Glomerular visceral epithelial cell (primary cell): ENCODE results near the gene ZNF714.
"Not testable (repeated sequence)": the region's sequence is repeated elsewhere in the genome, so short reads cannot be mapped to it uniquely, and the experiment has no call there.

Experiments
- DNase-seq: peaks from one replicate; pipeline ENCODE4 v3.0.0-alpha.2; 2016; ENCODE audit errors: extremely low spot score

The ZNF714 gene

GRCh38 chr19:21130097-21130775 is 48.2 kb downstream of the ZNF714 start:
- no peak for DNase-seq

- no peak for DNase-seq
These were observed 51.6 kb downstream of the ZNF714 start for GRCh38 chr19:21133633-21134032.

- no peak for DNase-seq
These were observed 52.9 kb downstream of the ZNF714 start for GRCh38 chr19:21134934-21135366.

GRCh38 chr19:21135433-21135832 is 53.4 kb downstream of the ZNF714 start:
- DNase-seq, result no peak

GRCh38 chr19:21138130-21138529 is 56.1 kb downstream of the ZNF714 start:
- no peak for DNase-seq

GRCh38 chr19:21141006-21141405 is 59.0 kb downstream of the ZNF714 start:
- not testable (repeated sequence) for DNase-seq

GRCh38 chr19:21141787-21142464 is 59.9 kb downstream of the ZNF714 start, which contains the start of gene ZNF431:
ZNF431 (plus strand) TSS chr19:21142040; CDS start chr19:21142184, 144 bp downstream.
- peak; percentile 94 for DNase-seq

GRCh38 chr19:21143428-21143827 is 61.4 kb downstream of the ZNF714 start:
- no peak for DNase-seq

- no peak for DNase-seq
These were observed 61.9 kb downstream of the ZNF714 start for GRCh38 chr19:21143854-21144253.

GRCh38 chr19:21147540-21147939 is 65.5 kb downstream of the ZNF714 start:
- no peak for DNase-seq

GRCh38 chr19:21148681-21149080 is 66.7 kb downstream of the ZNF714 start:
- no peak for DNase-seq

GRCh38 chr19:21149877-21150276 is 67.9 kb downstream of the ZNF714 start:
- DNase-seq, result no peak

GRCh38 chr19:21151460-21151859 is 69.5 kb downstream of the ZNF714 start:
- DNase-seq, result no peak

- peak; percentile 4 for DNase-seq
These were observed 76.6 kb downstream of the ZNF714 start for GRCh38 chr19:21158523-21159135.

GRCh38 chr19:21164541-21164940 is 82.5 kb downstream of the ZNF714 start:
- no peak for DNase-seq

GRCh38 chr19:21166436-21166835 is 84.4 kb downstream of the ZNF714 start:
- no peak for DNase-seq
